GM12891 (cell line): ENCODE data around the gene MPZL2.

Experiments used
- POLR2A ChIP-seq: IDR thresholded peaks from 2 replicates; pipeline ENCODE4 v1.6.1; 2011; ENCODE audit warnings: low read depth, low read length, control low read depth
- POLR2AphosphoS5 ChIP-seq: IDR thresholded peaks from 2 replicates; pipeline ENCODE4 v1.6.1; 2011; ENCODE audit warnings: low read depth, low read length, control low read depth
- POU2F2 ChIP-seq: IDR thresholded peaks from 2 replicates; pipeline ENCODE4 v1.6.1; 2011; ENCODE audit warnings: low read depth, mild to moderate bottlenecking, control low read depth, low read length, moderate library complexity
- TAF1 ChIP-seq: IDR thresholded peaks from 2 replicates; pipeline ENCODE4 v1.6.1; 2011; ENCODE audit warnings: low read depth, low read length, control low read depth

DNA sequence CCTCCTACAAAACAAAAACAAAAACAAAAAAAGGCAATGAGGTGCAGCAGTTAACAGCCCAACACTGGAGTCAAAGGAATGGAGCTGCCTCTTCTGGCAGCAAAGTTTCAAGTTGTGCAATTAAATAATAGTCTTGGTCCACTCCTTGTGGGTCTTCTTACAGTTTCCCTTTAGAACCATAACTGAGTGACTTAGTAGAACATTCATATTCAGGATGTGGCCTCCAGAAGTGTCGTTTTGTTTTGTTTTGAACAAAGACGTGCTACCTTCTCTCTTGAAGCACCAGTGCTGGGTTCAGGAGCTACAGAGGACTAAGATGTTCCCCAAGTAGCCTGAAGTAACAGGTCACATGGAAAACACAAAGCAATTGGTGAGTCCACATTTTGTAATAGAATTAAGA lies 37.3 kb downstream of the MPZL2 start:
- TF ChIP-seq POLR2A (no peak), POU2F2 (no peak), POLR2AphosphoS5 (no peak), TAF1 (no peak)
